Measurements from ENCODE around the gene DDC. TPM values are rescaled to one million over a fixed set of nuclear protein-coding genes. Genes with fewer than 3 reads are reported as not detected.

DDC gene
- total RNA-seq, 4 donors from 2014 or later = 0.35 TPM; not detected in 3

- 67% methylated on average over 2 of the region's 2 CpGs for WGBS, 2 donors
- Histone ChIP-seq H3K36me3 (no peaks in the 10 kb centered on the region), H3K9me3 (no peaks in the 10 kb centered on the region), H3K4me3 (no peak overlapping the region), H3K27me3 (no peaks in the 10 kb centered on the region), H3K27ac (no peak overlapping the region), H3K4me1 (no peaks in the 10 kb centered on the region)
- TF ChIP-seq CTCF (IDR thresholded peaks at IDR 0.05) = no peak
- TF ChIP-seq POLR2A (IDR thresholded peaks at IDR 0.05) = no peak
- intact Hi-C loops (cut with DNase I) = no loop called here
- DNase-seq = no peak
These were observed 133.9 kb downstream of the DDC start for GRCh38 chr7:50431316-50431715.

- Histone ChIP-seq H3K4me3 (no peak overlapping the region), H3K36me3 (no peaks in the 10 kb centered on the region), H3K4me1 (no peaks in the 10 kb centered on the region), H3K9me3 (no peaks in the 10 kb centered on the region), H3K27me3 (no peaks in the 10 kb centered on the region), H3K27ac (no peak overlapping the region)
- 81 to 88% methylated on average over 3 of the region's 3 CpGs for WGBS, 2 donors
- no peak for DNase-seq
- intact Hi-C loops (cut with DNase I) = no loop called here
- no peak for TF ChIP-seq CTCF (IDR thresholded peaks at IDR 0.05)
- TF ChIP-seq POLR2A (IDR thresholded peaks at IDR 0.05) = no peak
These were observed 136.3 kb downstream of the DDC start for GRCh38 chr7:50428911-50429310.

GRCh38 chr7:50427518-50427917 is 137.7 kb downstream of the DDC start:
- Histone ChIP-seq H3K36me3 (no peaks in the 10 kb centered on the region), H3K27me3 (no peaks in the 10 kb centered on the region), H3K4me1 (no peaks in the 10 kb centered on the region), H3K27ac (no peak overlapping the region), H3K9me3 (no peaks in the 10 kb centered on the region), H3K4me3 (no peak overlapping the region)
- intact Hi-C loops (cut with DNase I) = no loop called here
- WGBS, 2 donors = 85 to 97% methylated on average over 2 of the region's 2 CpGs
- DNase-seq = no peak
- TF ChIP-seq POLR2A (IDR thresholded peaks at IDR 0.05) = no peak
- TF ChIP-seq CTCF (IDR thresholded peaks at IDR 0.05) = no peak

GRCh38 chr7:50426280-50427045 is 138.7 kb downstream of the DDC start:
- no peaks in the 10 kb centered on the region for H3K27me3 ChIP-seq
- TF ChIP-seq CTCF (IDR thresholded peaks at IDR 0.05) (no peak), POLR2A (IDR thresholded peaks at IDR 0.05) (no peak)
- no peaks in the 10 kb centered on the region for H3K9me3 ChIP-seq
- H3K4me1 ChIP-seq = no peaks in the 10 kb centered on the region
- H3K36me3 ChIP-seq = no peaks in the 10 kb centered on the region
- no peak overlapping the region for H3K27ac ChIP-seq
- WGBS, 2 donors = 87 to 91% methylated on average over 3 to 5 of the region's 5 CpGs
- intact Hi-C loops (cut with DNase I) = no loop called here
- no peak for DNase-seq
- H3K4me3 ChIP-seq = no peak overlapping the region

GRCh38 chr7:50425318-50425717 is 139.9 kb downstream of the DDC start:
- Histone ChIP-seq H3K27me3 (no peaks in the 10 kb centered on the region), H3K36me3 (no peaks in the 10 kb centered on the region), H3K9me3 (no peaks in the 10 kb centered on the region), H3K4me1 (no peaks in the 10 kb centered on the region), H3K27ac (no peak overlapping the region), H3K4me3 (no peak overlapping the region)
- DNase-seq = no peak
- intact Hi-C loops (cut with DNase I) = no loop called here
- TF ChIP-seq CTCF (IDR thresholded peaks at IDR 0.05) = no peak
- TF ChIP-seq POLR2A (IDR thresholded peaks at IDR 0.05) = no peak
- WGBS, 2 donors = 81 to 93% methylated on average over 4 to 6 of the region's 6 CpGs

All from esophagus squamous epithelium (tissue), 5 donors.